ENCODE data around the gene ZKSCAN2. TPM values are rescaled to one million over a fixed set of nuclear protein-coding genes. Genes with fewer than 3 reads are reported as not detected.

ZKSCAN2 gene
- total RNA-seq, 1 donor from 2014 or later = 10.3 TPM

GRCh38 chr16:25235991-25236390, 21.7 kb downstream of the ZKSCAN2 start:
- Mint-ChIP-seq H3K36me3 (ENCODE audit: low read depth) (peaks cover 4% of the 10 kb centered on the region), H3K4me3 (no peak overlapping the region), H3K9me3 (no peaks in the 10 kb centered on the region), H3K27ac (no peak overlapping the region), H3K27me3 (no peaks in the 10 kb centered on the region), H3K4me1 (no peaks in the 10 kb centered on the region)
- intact Hi-C loops (cut with micrococcal nuclease) = no loop called here
- ATAC-seq (ENCODE audit: low read depth) (no peak), DNase-seq (no peak)
- TF ChIP-seq CTCF (IDR thresholded peaks at IDR 0.05) = no peak
- CTCF ChIA-PET = interaction anchor here (1.0 kb wide), 1 partner anchor 11 kb away, joined by 3 read pairs; no protein-coding TSS in a partner anchor
- POLR2A ChIA-PET = no interaction called here

GRCh38 chr16:25228372-25228771, 29.3 kb downstream of the ZKSCAN2 start:
- H3K4me1 Mint-ChIP-seq = no peaks in the 10 kb centered on the region
- intact Hi-C loops (cut with micrococcal nuclease) = loop anchor here (5.0 to 10.0 kb wide), 3 partner anchors 114 to 396 kb away; partner anchors contain the start of gene LCMT1
- H3K27ac Mint-ChIP-seq = no peak overlapping the region
- no peak for DNase-seq
- H3K27me3 Mint-ChIP-seq = peaks cover 2% of the 10 kb centered on the region
- no peaks in the 10 kb centered on the region for H3K36me3 Mint-ChIP-seq (ENCODE audit: low read depth)
- no peak for TF ChIP-seq CTCF (IDR thresholded peaks at IDR 0.05)
- no peaks in the 10 kb centered on the region for H3K9me3 Mint-ChIP-seq
- CTCF ChIA-PET = no interaction called here
- H3K4me3 Mint-ChIP-seq = no peak overlapping the region
- ATAC-seq (ENCODE audit: low read depth) = no peak
- POLR2A ChIA-PET = no interaction called here

- intact Hi-C loops (cut with micrococcal nuclease) = loop anchor here (1.0 to 10.0 kb wide), 5 partner anchors 110 to 708 kb away; partner anchors contain the start of gene LCMT1
- H3K27ac Mint-ChIP-seq = no peak overlapping the region
- POLR2A ChIA-PET = interaction anchor here (0.7 to 1.4 kb wide), 3 partner anchors 175 to 1885 kb away, joined by 5 to 7 read pairs (median 5); no protein-coding TSS in a partner anchor
- no peaks in the 10 kb centered on the region for H3K9me3 Mint-ChIP-seq
- H3K4me1 Mint-ChIP-seq = no peaks in the 10 kb centered on the region
- ATAC-seq (ENCODE audit: low read depth) (no peak), DNase-seq (no peak)
- TF ChIP-seq CTCF (IDR thresholded peaks at IDR 0.05) = no peak
- CTCF ChIA-PET = interaction anchor here (0.7 to 2.9 kb wide), 25 partner anchors 9 to 708 kb away, joined by 3 to 24 read pairs (median 3); no protein-coding TSS in a partner anchor
- H3K27me3 Mint-ChIP-seq = no peaks in the 10 kb centered on the region
- H3K36me3 Mint-ChIP-seq (ENCODE audit: low read depth) = no peaks in the 10 kb centered on the region
- H3K4me3 Mint-ChIP-seq = no peak overlapping the region
These were observed 32.8 kb downstream of the ZKSCAN2 start for GRCh38 chr16:25224731-25225319.

GRCh38 chr16:25223964-25224363, 33.7 kb downstream of the ZKSCAN2 start:
- no peaks in the 10 kb centered on the region for H3K36me3 Mint-ChIP-seq (ENCODE audit: low read depth)
- no peaks in the 10 kb centered on the region for H3K9me3 Mint-ChIP-seq
- ATAC-seq (ENCODE audit: low read depth) = no peak
- no peaks in the 10 kb centered on the region for H3K4me1 Mint-ChIP-seq
- no peak overlapping the region for H3K27ac Mint-ChIP-seq
- intact Hi-C loops (cut with micrococcal nuclease) = loop anchor here (10.0 kb wide), 2 partner anchors 109 to 249 kb away; partner anchors contain the start of gene LCMT1
- H3K4me3 Mint-ChIP-seq = no peak overlapping the region
- no peaks in the 10 kb centered on the region for H3K27me3 Mint-ChIP-seq
- DNase-seq = no peak
- TF ChIP-seq CTCF (IDR thresholded peaks at IDR 0.05) = no peak
- ChIA-PET POLR2A (interaction anchor here (0.6 kb wide), 1 partner anchor 416 kb away, joined by 3 read pairs; no protein-coding TSS in a partner anchor), CTCF (interaction anchor here (0.8 to 2.5 kb wide), 4 partner anchors 8 to 396 kb away, joined by 3 to 18 read pairs (median 4); no protein-coding TSS in a partner anchor)

GRCh38 chr16:25222959-25223358, 34.7 kb downstream of the ZKSCAN2 start:
- ATAC-seq (ENCODE audit: low read depth) = no peak

More at GRCh38 chr16:25222959-25223358, 34.7 kb downstream of the ZKSCAN2 start:
- H3K36me3 Mint-ChIP-seq (ENCODE audit: low read depth) = no peaks in the 10 kb centered on the region
- TF ChIP-seq CTCF (IDR thresholded peaks at IDR 0.05) = no peak
- H3K4me1 Mint-ChIP-seq = no peaks in the 10 kb centered on the region
- ChIA-PET POLR2A (interaction anchor here (0.5 to 0.6 kb wide), 2 partner anchors 116 to 519 kb away, joined by 3 read pairs; no protein-coding TSS in a partner anchor), CTCF (interaction anchor here (0.6 to 1.8 kb wide), 2 partner anchors 9 to 698 kb away, joined by 3 to 6 read pairs; no protein-coding TSS in a partner anchor)
- DNase-seq = no peak
- intact Hi-C loops (cut with micrococcal nuclease) = loop anchor here (10.0 kb wide), 2 partner anchors 108 to 248 kb away; partner anchors contain the start of gene LCMT1
- peaks cover 4% of the 10 kb centered on the region for H3K27me3 Mint-ChIP-seq
- H3K4me3 Mint-ChIP-seq = no peak overlapping the region
- H3K27ac Mint-ChIP-seq = no peak overlapping the region
- H3K9me3 Mint-ChIP-seq = no peaks in the 10 kb centered on the region

Data from activated B cell treated with CpG ODN at 0.5 μM for 24 hours (primary cell).